Hepatocyte (in vitro differentiated cells): ENCODE data around the gene PDP2. TPM values are rescaled to one million over a fixed set of nuclear protein-coding genes. Genes with fewer than 3 reads are reported as not detected.

Source experiments
- DNase-seq: peaks from one replicate; pipeline ENCODE4 v3.0.0-alpha.2; 2016; ENCODE audit warnings: low spot score
- H2AFZ ChIP-seq: fragments of 200-600 bp; sonication (generic); 2 replicates; pipeline ENCODE4 v1.6.0; 2016; ENCODE audit warnings: antibody characterized with exemption, mild to moderate bottlenecking
- H3K27ac ChIP-seq: fragments of 200-600 bp; sonication (generic); 2 replicates; pipeline ENCODE4 v1.5.1; 2016; ENCODE audit warnings: mild to moderate bottlenecking
- H3K27me3 ChIP-seq: fragments of 200-600 bp; sonication (generic); 2 replicates; pipeline ENCODE4 v1.6.1; 2016
- H3K36me3 ChIP-seq: fragments of 200-600 bp; sonication (generic); replicated peaks from 2 replicates; pipeline ENCODE4 v1.5.1; 2016; ENCODE audit warnings: low read depth; ENCODE audit not compliant: insufficient read depth
- H3K4me1 ChIP-seq: fragments of 200-600 bp; sonication (generic); 2 replicates; pipeline ENCODE4 v1.5.1; 2016; ENCODE audit warnings: mild to moderate bottlenecking, moderate library complexity; ENCODE audit not compliant: insufficient read depth
- H3K4me2 ChIP-seq: fragments of 200-600 bp; sonication (generic); 2 replicates; pipeline ENCODE4 v1.6.0; 2016
- H3K4me3 ChIP-seq: fragments of 200-600 bp; sonication (generic); 2 replicates; pipeline ENCODE4 v1.5.1; 2016; ENCODE audit warnings: mild to moderate bottlenecking
- H3K79me2 ChIP-seq: fragments of 200-600 bp; sonication (generic); 2 replicates; pipeline ENCODE4 v1.6.0; 2017; ENCODE audit warnings: mild to moderate bottlenecking
- H3K9me2 ChIP-seq: fragments of 200-600 bp; sonication (generic); replicated peaks from 2 replicates; pipeline ENCODE4 v1.6.0; 2017; ENCODE audit warnings: mild to moderate bottlenecking; ENCODE audit not compliant: insufficient read depth
- H3K9me3 ChIP-seq: fragments of 200-600 bp; sonication (generic); 2 replicates; pipeline ENCODE4 v1.5.1; 2016; ENCODE audit warnings: low read depth, mild to moderate bottlenecking
- H4K20me1 ChIP-seq: fragments of 200-600 bp; sonication (generic); 2 replicates; pipeline ENCODE4 v1.6.0; 2016; ENCODE audit warnings: mild to moderate bottlenecking; ENCODE audit not compliant: insufficient read depth, poor library complexity, severe bottlenecking
- EZH2 ChIP-seq: fragments of 200-600 bp; sonication (generic); IDR thresholded peaks from 2 replicates; pipeline ENCODE4 v1.6.1; 2016; ENCODE audit warnings: antibody characterized with exemption, mild to moderate bottlenecking, borderline replicate concordance
- EZH2phosphoT487 ChIP-seq: fragments of 200-600 bp; sonication (generic); IDR thresholded peaks from one replicate; pipeline ENCODE4 v1.6.1; 2018; ENCODE audit warnings: antibody characterized with exemption, mild to moderate bottlenecking, low read depth, moderate library complexity; ENCODE audit not compliant: unreplicated experiment, severe bottlenecking
- WGBS: methylation state at CpG from one replicate; pipeline ENCODE4 v1.1.6; 2016; ENCODE audit warnings: low lambda C conversion rate; ENCODE audit errors: missing lambda C conversion rate; 5-methylcytosine and 5-hydroxymethylcytosine counted together
- polyA plus RNA-seq: library from polyadenylated mRNA; unstranded; fragments of >200 nt; fragmentation: Nextera tagmentation; extraction: Ambion mirVana; gene quantifications from 2 replicates; pipeline ENCODE4 v1.2.1, GENCODE V29; 2016
- total RNA-seq: library from RNA; depleted of rRNA; stranded (reverse); fragments of >200 nt; gene quantifications from 2 replicates; pipeline ENCODE4 v1.2.3, GENCODE V29; 2014
- TF ChIP-seq, protein P1 (sequence below): fragments of 200-600 bp; sonication (generic); IDR thresholded peaks from 2 replicates; pipeline ENCODE4 v1.5.1; 2016; ENCODE audit warnings: antibody characterized with exemption, mild to moderate bottlenecking; ENCODE audit not compliant: poor library complexity

Gene PDP2
- total RNA-seq (9.7 and 17.7 TPM in 2 replicates), polyA plus RNA-seq (3.5 and 5.2 TPM in 2 replicates)

- H2AFZ ChIP-seq = peak within 1 kb of the TSS; percentile 90
- H3K27ac ChIP-seq = peak within 1 kb of the TSS; percentile 65
- H4K20me1 ChIP-seq = no peaks in the 10 kb centered on the region
- H3K9me3 ChIP-seq = no peaks in the 10 kb centered on the region
- DNase-seq = peak; percentile 96
- H3K4me2 ChIP-seq = peak within 1 kb of the TSS; percentile 99
- H3K4me1 ChIP-seq = peaks cover 5% of the 10 kb centered on the region
- TF ChIP-seq EZH2phosphoT487 = no peak
- TF ChIP-seq, protein P1, sequence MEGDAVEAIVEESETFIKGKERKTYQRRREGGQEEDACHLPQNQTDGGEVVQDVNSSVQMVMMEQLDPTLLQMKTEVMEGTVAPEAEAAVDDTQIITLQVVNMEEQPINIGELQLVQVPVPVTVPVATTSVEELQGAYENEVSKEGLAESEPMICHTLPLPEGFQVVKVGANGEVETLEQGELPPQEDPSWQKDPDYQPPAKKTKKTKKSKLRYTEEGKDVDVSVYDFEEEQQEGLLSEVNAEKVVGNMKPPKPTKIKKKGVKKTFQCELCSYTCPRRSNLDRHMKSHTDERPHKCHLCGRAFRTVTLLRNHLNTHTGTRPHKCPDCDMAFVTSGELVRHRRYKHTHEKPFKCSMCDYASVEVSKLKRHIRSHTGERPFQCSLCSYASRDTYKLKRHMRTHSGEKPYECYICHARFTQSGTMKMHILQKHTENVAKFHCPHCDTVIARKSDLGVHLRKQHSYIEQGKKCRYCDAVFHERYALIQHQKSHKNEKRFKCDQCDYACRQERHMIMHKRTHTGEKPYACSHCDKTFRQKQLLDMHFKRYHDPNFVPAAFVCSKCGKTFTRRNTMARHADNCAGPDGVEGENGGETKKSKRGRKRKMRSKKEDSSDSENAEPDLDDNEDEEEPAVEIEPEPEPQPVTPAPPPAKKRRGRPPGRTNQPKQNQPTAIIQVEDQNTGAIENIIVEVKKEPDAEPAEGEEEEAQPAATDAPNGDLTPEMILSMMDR = no peak
- TF ChIP-seq EZH2 = no peak
- peaks cover 33% of the 10 kb centered on the region for H3K79me2 ChIP-seq
- H3K9me2 ChIP-seq = no peaks in the 10 kb centered on the region
- under 1% methylated on average over 36 of the region's 58 CpGs for WGBS
- H3K36me3 ChIP-seq = no peaks in the 10 kb centered on the region
- H3K27me3 ChIP-seq = no peaks in the 10 kb centered on the region
- H3K4me3 ChIP-seq = peak within 1 kb of the TSS; percentile 69
Measured at GRCh38 chr16:66880288-66881013, at the start of gene PDP2. TSS of gene PDP2 (plus strand) at chr16:66880515. CDS start at chr16:66884285, 3,770 bp downstream.

GRCh38 chr16:66832190-66832589, 48.1 kb upstream of the PDP2 start:
- Histone ChIP-seq H3K79me2 (peaks cover 29% of the 10 kb centered on the region), H3K4me3 (no peak overlapping the region), H3K9me2 (no peaks in the 10 kb centered on the region), H3K27ac (no peak overlapping the region), H3K27me3 (no peaks in the 10 kb centered on the region), H3K36me3 (no peaks in the 10 kb centered on the region), H3K9me3 (no peaks in the 10 kb centered on the region), H3K4me2 (no peak overlapping the region), H2AFZ (no peak overlapping the region), H4K20me1 (peaks cover 5% of the 10 kb centered on the region), H3K4me1 (peaks cover 8% of the 10 kb centered on the region)
- TF ChIP-seq, protein P1 = no peak
- no peak for TF ChIP-seq EZH2
- TF ChIP-seq EZH2phosphoT487 = no peak
- 93% methylated on average over 3 of the region's 3 CpGs for WGBS
- no peak for DNase-seq

- Histone ChIP-seq H3K36me3 (no peaks in the 10 kb centered on the region), H3K4me1 (peaks cover 8% of the 10 kb centered on the region), H3K4me3 (no peak overlapping the region), H2AFZ (no peak overlapping the region), H4K20me1 (peaks cover 5% of the 10 kb centered on the region), H3K79me2 (peaks cover 23% of the 10 kb centered on the region), H3K27ac (no peak overlapping the region), H3K9me3 (no peaks in the 10 kb centered on the region), H3K27me3 (no peaks in the 10 kb centered on the region), H3K4me2 (no peak overlapping the region), H3K9me2 (no peaks in the 10 kb centered on the region)
- TF ChIP-seq EZH2 (no peak), EZH2phosphoT487 (no peak)
- TF ChIP-seq, protein P1 = no peak
- 76% methylated on average over 7 of the region's 7 CpGs for WGBS
- no peak for DNase-seq
Measured at GRCh38 chr16:66832661-66833305, 47.5 kb upstream of the PDP2 start.
